ENCODE data around the gene PGAM5. TPM values are rescaled to one million over a fixed set of nuclear protein-coding genes. Genes with fewer than 3 reads are reported as not detected.

Gene PGAM5
- total RNA-seq, 1 experiment from 2014 or later = 112 TPM

DNA sequence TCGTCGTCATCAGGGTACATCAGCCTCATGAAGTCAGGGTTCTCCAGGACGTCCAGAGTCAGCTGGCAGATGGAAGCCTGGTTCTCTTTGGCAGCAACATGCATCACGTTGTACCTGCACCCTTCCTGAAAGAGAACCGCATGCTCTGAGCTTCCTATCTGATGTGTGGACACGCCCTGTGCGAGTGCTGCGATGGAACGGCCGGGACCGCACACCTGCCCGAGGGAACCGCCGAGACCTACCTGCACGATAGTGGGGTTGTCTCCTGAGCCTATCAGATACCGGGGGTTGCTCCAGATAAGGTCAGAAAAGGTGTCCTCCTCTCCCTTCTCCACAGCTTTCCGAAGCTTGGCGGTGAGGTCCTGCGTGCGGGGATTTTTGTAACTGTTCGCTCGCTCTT is 37.3 kb downstream of the PGAM5 start:
- Histone ChIP-seq H2AK5ac (ENCODE audit: insufficient read length, low read length) (no peak overlapping the region), H2BK20ac (ENCODE audit: low read depth, low read length, poor library complexity, severe bottlenecking) (no peak overlapping the region), H3K9ac (ENCODE audit: extremely low read depth, insufficient read length, low read length) (no peak overlapping the region), H3T11ph (ENCODE audit: low read length) (no peak overlapping the region), H2BK12ac (ENCODE audit: insufficient read length, low read depth, low read length) (no peak overlapping the region), H3K18ac (ENCODE audit: insufficient read length, low read depth, low read length) (no peak overlapping the region), H4K91ac (ENCODE audit: insufficient read length, low read depth, low read length) (no peak overlapping the region), H3K23ac (ENCODE audit: insufficient read length, low read depth, low read length) (no peak overlapping the region), H3K27ac (ENCODE audit: insufficient read length, low read depth, low read length) (no peak overlapping the region), H3K56ac (ENCODE audit: insufficient read length, low read depth, low read length) (no peak overlapping the region), H3K79me1 (ENCODE audit: insufficient read depth, low read depth, low read length, poor library complexity, severe bottlenecking) (no peaks in the 10 kb centered on the region), H2BK15ac (ENCODE audit: low read depth, low read length) (no peak overlapping the region), H3K27me3 (ENCODE audit: insufficient read depth, low read length) (no peaks in the 10 kb centered on the region), H3K23me2 (ENCODE audit: insufficient read length, low read depth, low read length, poor library complexity, severe bottlenecking) (no peaks in the 10 kb centered on the region), H4K8ac (replicated peaks; ENCODE audit: insufficient read length, low read depth, low read length) (no peak overlapping the region), H3K79me2 (ENCODE audit: insufficient read depth, low read length) (no peaks in the 10 kb centered on the region; the same call in 1 of the 2 replicates), H3K4ac (ENCODE audit: low read depth, low read length) (no peak overlapping the region), H4K20me1 (ENCODE audit: control insufficient read depth, insufficient read depth, insufficient read length) (peaks cover 2% of the 10 kb centered on the region), H3K4me2 (ENCODE audit: insufficient read depth, insufficient read length, low read length) (no peak overlapping the region), H2BK5ac (ENCODE audit: insufficient read length, low read length) (no peak overlapping the region), H2AFZ (ENCODE audit: low read length) (no peak overlapping the region), H4K5ac (ENCODE audit: insufficient read length, low read depth, low read length) (no peak overlapping the region), H3K4me1 (ENCODE audit: insufficient read depth, low read length) (no peaks in the 10 kb centered on the region), H3K9me3 (ENCODE audit: control insufficient read depth, low read depth, low read length) (no peaks in the 10 kb centered on the region), H2BK120ac (ENCODE audit: low read depth, low read length, poor library complexity, severe bottlenecking) (no peak overlapping the region), H3K14ac (ENCODE audit: insufficient read depth, low read length) (no peak overlapping the region)
- TF ChIP-seq, protein P1, sequence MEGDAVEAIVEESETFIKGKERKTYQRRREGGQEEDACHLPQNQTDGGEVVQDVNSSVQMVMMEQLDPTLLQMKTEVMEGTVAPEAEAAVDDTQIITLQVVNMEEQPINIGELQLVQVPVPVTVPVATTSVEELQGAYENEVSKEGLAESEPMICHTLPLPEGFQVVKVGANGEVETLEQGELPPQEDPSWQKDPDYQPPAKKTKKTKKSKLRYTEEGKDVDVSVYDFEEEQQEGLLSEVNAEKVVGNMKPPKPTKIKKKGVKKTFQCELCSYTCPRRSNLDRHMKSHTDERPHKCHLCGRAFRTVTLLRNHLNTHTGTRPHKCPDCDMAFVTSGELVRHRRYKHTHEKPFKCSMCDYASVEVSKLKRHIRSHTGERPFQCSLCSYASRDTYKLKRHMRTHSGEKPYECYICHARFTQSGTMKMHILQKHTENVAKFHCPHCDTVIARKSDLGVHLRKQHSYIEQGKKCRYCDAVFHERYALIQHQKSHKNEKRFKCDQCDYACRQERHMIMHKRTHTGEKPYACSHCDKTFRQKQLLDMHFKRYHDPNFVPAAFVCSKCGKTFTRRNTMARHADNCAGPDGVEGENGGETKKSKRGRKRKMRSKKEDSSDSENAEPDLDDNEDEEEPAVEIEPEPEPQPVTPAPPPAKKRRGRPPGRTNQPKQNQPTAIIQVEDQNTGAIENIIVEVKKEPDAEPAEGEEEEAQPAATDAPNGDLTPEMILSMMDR (conservative IDR thresholded peaks at IDR 0.05) = no peak
- Mint-ChIP-seq H3K9me3 (no peaks in the 10 kb centered on the region), H3K4me3 (no peak overlapping the region), H3K27me3 (ENCODE audit: low read depth) (no peaks in the 10 kb centered on the region), H3K4me1 (no peaks in the 10 kb centered on the region), H3K36me3 (ENCODE audit: insufficient read depth in 1 of 3, low read depth in 3 of 3) (peaks cover 61 to 93% (median 81%) of the 10 kb centered on the region in 3 experiments; a peak in 6 of 7 replicates), H3K27ac (no peak overlapping the region)
- no CpG with 5 or more reads among the region's 22 CpGs for WGBS (ENCODE audit: extremely low coverage, insufficient read length, low lambda C conversion rate)
- DNase-seq = no peak

All from H9 (cell line).